Measurements from ENCODE around the gene TSPOAP1.

The TSPOAP1 gene

GRCh38 chr17:58360296-58361063 lies 31.9 kb upstream of the TSPOAP1 start:
- no peak overlapping the region for H3K4me3 ChIP-seq (ENCODE audit: low read length)
- TF ChIP-seq CTCF (conservative IDR thresholded peaks at IDR 0.05; ENCODE audit: low read length), result no peak
- no peak for DNase-seq (ENCODE audit: low read depth)

- H3K4me3 ChIP-seq (ENCODE audit: low read length), result no peak overlapping the region
- no peak for TF ChIP-seq CTCF (conservative IDR thresholded peaks at IDR 0.05; ENCODE audit: low read length)
Observed at GRCh38 chr17:58358408-58359172, 30.0 kb upstream of the TSPOAP1 start.

GRCh38 chr17:58357312-58358297 lies 29.0 kb upstream of the TSPOAP1 start:
- DNase-seq (ENCODE audit: low read depth), result no peak
- no peak for TF ChIP-seq CTCF (conservative IDR thresholded peaks at IDR 0.05; ENCODE audit: low read length)
- no peak overlapping the region for H3K4me3 ChIP-seq (ENCODE audit: low read length)

More at GRCh38 chr17:58358408-58359172, 30.0 kb upstream of the TSPOAP1 start:
- DNase-seq (ENCODE audit: low read depth), result no peak

GRCh38 chr17:58356231-58356630 lies 27.6 kb upstream of the TSPOAP1 start:
- DNase-seq (ENCODE audit: low read depth), result no peak
- TF ChIP-seq CTCF (conservative IDR thresholded peaks at IDR 0.05; ENCODE audit: low read length), result no peak
- no peak overlapping the region for H3K4me3 ChIP-seq (ENCODE audit: low read length)

- no peak for DNase-seq (ENCODE audit: low read depth)
- no peak for TF ChIP-seq CTCF (conservative IDR thresholded peaks at IDR 0.05; ENCODE audit: low read length)
- H3K4me3 ChIP-seq (ENCODE audit: low read length), result no peak overlapping the region
Observed at GRCh38 chr17:58354541-58355216, 26.1 kb upstream of the TSPOAP1 start.

GRCh38 chr17:58353389-58353825 lies 24.8 kb upstream of the TSPOAP1 start:
- no peak for DNase-seq (ENCODE audit: low read depth)
- H3K4me3 ChIP-seq (ENCODE audit: low read length), result no peak overlapping the region; the same call in none of the 2 replicates
- no peak for TF ChIP-seq CTCF (conservative IDR thresholded peaks at IDR 0.05; ENCODE audit: low read length)

Data from AG10803 (cell line).